ENCODE data around the gene TAPT1.

GRCh38 chr4:16114546-16114945, 111.7 kb downstream of the TAPT1 start:
- TF ChIP-seq CTCF (conservative IDR thresholded peaks at IDR 0.05; ENCODE audit: low read depth, low read length): no peak
- TF ChIP-seq EZH2 (IDR thresholded peaks at IDR 0.05; ENCODE audit: borderline replicate concordance, low read depth, low read length, poor library complexity, severe bottlenecking): no peak

All from A673 (cell line).